Measurements from ENCODE around the gene SPATA31C2.
"Not testable (repeated sequence)": the region's sequence is repeated elsewhere in the genome, so short reads cannot be mapped to it uniquely, and the experiment has no call there.

Gene SPATA31C2

DNA sequence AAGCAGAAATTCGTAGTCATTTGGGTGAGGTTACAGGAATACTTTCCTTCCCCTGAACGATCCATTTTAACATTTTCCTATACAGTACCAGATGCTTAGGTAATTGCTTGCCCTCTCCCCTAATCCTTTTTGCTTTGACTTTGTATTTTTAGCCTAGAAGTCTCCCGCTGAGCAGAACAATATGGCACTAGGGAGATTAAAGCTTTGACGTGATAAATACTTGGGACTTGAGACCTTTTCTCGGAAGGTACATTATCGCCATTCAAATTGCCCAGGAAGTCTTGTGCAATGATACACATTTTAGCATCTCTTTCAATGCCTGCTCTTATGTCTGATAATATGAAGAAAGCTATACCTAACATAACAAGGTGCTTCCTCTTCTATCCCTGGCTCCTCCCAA, 22.9 kb upstream of the SPATA31C2 start:
- no peak for TF ChIP-seq EZH2phosphoT487 (conservative IDR thresholded peaks at IDR 0.05; ENCODE audit: low read length)
- no peak for TF ChIP-seq CTCF (IDR thresholded peaks at IDR 0.05; ENCODE audit: insufficient read depth, low read length, poor library complexity, severe bottlenecking)
- no peak overlapping the region for H3K4me2 ChIP-seq (ENCODE audit: low read depth, low read length, poor library complexity, severe bottlenecking)

GRCh38 chr9:88143957-88144625, 5.8 kb upstream of the SPATA31C2 start:
- no peaks in the 10 kb centered on the region for H3K9me3 ChIP-seq (ENCODE audit: insufficient read depth, low read length)
- H3K4me2 ChIP-seq (ENCODE audit: low read depth, low read length, poor library complexity, severe bottlenecking): no peak overlapping the region
- H3K9ac ChIP-seq (ENCODE audit: low read length): no peak overlapping the region
- no peak overlapping the region for H3K27ac ChIP-seq (ENCODE audit: low read depth, low read length)
- no peaks in the 10 kb centered on the region for H3F3A ChIP-seq (ENCODE audit: insufficient read depth)
- H4K20me1 ChIP-seq (ENCODE audit: low read depth, low read length): no peaks in the 10 kb centered on the region
- no peaks in the 10 kb centered on the region for H3K79me2 ChIP-seq (ENCODE audit: insufficient read depth, low read length)
- no peaks in the 10 kb centered on the region for H3K9me2 ChIP-seq (replicated peaks; ENCODE audit: insufficient read depth, low read length)
- no peak for TF ChIP-seq EZH2phosphoT487 (conservative IDR thresholded peaks at IDR 0.05; ENCODE audit: low read length)
- no peaks in the 10 kb centered on the region for H3K27me3 ChIP-seq (ENCODE audit: low read length)
- H3K36me3 ChIP-seq (ENCODE audit: low read length): no peaks in the 10 kb centered on the region
- no peak overlapping the region for H3K4me3 ChIP-seq (ENCODE audit: insufficient read depth, low read length, poor library complexity, severe bottlenecking)
- H2AFZ ChIP-seq (ENCODE audit: low read depth, low read length, severe bottlenecking): no peak overlapping the region

More for the DNA sequence above, 22.9 kb upstream of the SPATA31C2 start:
- no peaks in the 10 kb centered on the region for H3K9me3 ChIP-seq (ENCODE audit: insufficient read depth, low read length)
- no peak overlapping the region for H3K27ac ChIP-seq (ENCODE audit: low read depth, low read length)
- no peaks in the 10 kb centered on the region for H4K20me1 ChIP-seq (ENCODE audit: low read depth, low read length)
- no peaks in the 10 kb centered on the region for H3K27me3 ChIP-seq (ENCODE audit: low read length)
- H3K36me3 ChIP-seq (ENCODE audit: low read length): no peaks in the 10 kb centered on the region
- no peak overlapping the region for H2AFZ ChIP-seq (ENCODE audit: low read depth, low read length, severe bottlenecking)
- no peaks in the 10 kb centered on the region for H3K79me2 ChIP-seq (ENCODE audit: insufficient read depth, low read length)
- no peak overlapping the region for H3K9ac ChIP-seq (ENCODE audit: low read length)
- no peaks in the 10 kb centered on the region for H3F3A ChIP-seq (ENCODE audit: insufficient read depth)
- no peak overlapping the region for H3K4me3 ChIP-seq (ENCODE audit: insufficient read depth, low read length, poor library complexity, severe bottlenecking)
- no peaks in the 10 kb centered on the region for H3K9me2 ChIP-seq (replicated peaks; ENCODE audit: insufficient read depth, low read length)

- no peaks in the 10 kb centered on the region for H3K27me3 ChIP-seq (ENCODE audit: low read length)
- H3K9me2 ChIP-seq (replicated peaks; ENCODE audit: insufficient read depth, low read length): no peaks in the 10 kb centered on the region
- H3K4me2 ChIP-seq (ENCODE audit: low read depth, low read length, poor library complexity, severe bottlenecking): no peak overlapping the region
- no peak overlapping the region for H3K4me3 ChIP-seq (ENCODE audit: insufficient read depth, low read length, poor library complexity, severe bottlenecking)
- H4K20me1 ChIP-seq (ENCODE audit: low read depth, low read length): no peaks in the 10 kb centered on the region
- no peak overlapping the region for H3K27ac ChIP-seq (ENCODE audit: low read depth, low read length)
- no peaks in the 10 kb centered on the region for H3K36me3 ChIP-seq (ENCODE audit: low read length)
- no peak for TF ChIP-seq EZH2phosphoT487 (conservative IDR thresholded peaks at IDR 0.05; ENCODE audit: low read length)
- no peak for TF ChIP-seq CTCF (IDR thresholded peaks at IDR 0.05; ENCODE audit: insufficient read depth, low read length, poor library complexity, severe bottlenecking)
- H2AFZ ChIP-seq (ENCODE audit: low read depth, low read length, severe bottlenecking): no peak overlapping the region
- H3F3A ChIP-seq (ENCODE audit: insufficient read depth): no peaks in the 10 kb centered on the region
- no peaks in the 10 kb centered on the region for H3K9me3 ChIP-seq (ENCODE audit: insufficient read depth, low read length)
- H3K9ac ChIP-seq (ENCODE audit: low read length): no peak overlapping the region
- H3K79me2 ChIP-seq (ENCODE audit: insufficient read depth, low read length): no peaks in the 10 kb centered on the region
Observed at GRCh38 chr9:88143179-88143578, 4.9 kb upstream of the SPATA31C2 start.

DNA sequence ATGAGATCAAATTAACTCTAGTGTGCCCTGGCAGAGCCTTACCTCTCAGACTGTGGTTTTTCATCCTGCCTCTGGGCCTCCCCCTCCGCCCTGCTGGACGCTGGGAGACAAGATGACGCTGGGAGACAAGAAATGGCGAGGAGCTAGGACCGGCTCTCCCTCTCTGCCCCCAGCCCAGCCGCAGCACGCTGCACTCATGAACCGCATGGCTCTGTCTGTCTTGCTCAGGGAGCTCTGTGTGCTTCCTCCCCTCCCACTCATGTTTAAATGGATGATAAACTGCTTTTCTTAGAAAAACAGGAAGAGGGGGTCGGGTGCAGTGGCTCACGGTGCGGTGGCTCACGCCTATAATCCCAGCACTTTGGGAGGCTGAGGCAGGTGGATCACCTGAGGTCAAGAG, 4.7 kb downstream of the SPATA31C2 start:
- H3K4me3 ChIP-seq (ENCODE audit: insufficient read depth, low read length, poor library complexity, severe bottlenecking); H2AFZ ChIP-seq (ENCODE audit: low read depth, low read length, severe bottlenecking); H3K9me2 ChIP-seq (replicated peaks; ENCODE audit: insufficient read depth, low read length); H4K20me1 ChIP-seq (ENCODE audit: low read depth, low read length); H3K79me2 ChIP-seq (ENCODE audit: insufficient read depth, low read length); H3K9ac ChIP-seq (ENCODE audit: low read length); H3K36me3 ChIP-seq (ENCODE audit: low read length); H3F3A ChIP-seq (ENCODE audit: insufficient read depth); H3K27me3 ChIP-seq (ENCODE audit: low read length); H3K9me3 ChIP-seq (ENCODE audit: insufficient read depth, low read length); H3K4me2 ChIP-seq (ENCODE audit: low read depth, low read length, poor library complexity, severe bottlenecking); H3K27ac ChIP-seq (ENCODE audit: low read depth, low read length): not testable (repeated sequence)

DNA sequence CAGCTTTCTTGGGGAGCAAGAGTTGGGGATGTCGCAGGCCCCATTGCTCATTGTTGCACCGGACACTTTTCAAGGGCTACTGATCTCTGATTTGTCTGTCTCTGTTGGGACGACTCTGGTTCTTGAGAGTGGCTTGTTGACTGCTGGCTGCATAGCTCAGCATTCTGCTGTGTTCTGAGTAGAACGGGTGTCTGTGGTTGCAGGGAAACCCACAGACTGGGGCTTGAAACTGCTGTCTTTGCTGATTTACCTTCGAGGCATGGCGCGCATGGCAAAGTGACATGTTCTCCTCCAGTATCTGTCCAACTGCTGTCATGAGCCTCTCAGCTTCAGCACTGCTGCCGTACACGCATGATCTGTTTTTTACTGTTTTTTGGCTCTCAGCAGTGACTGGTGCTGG, 8.7 kb downstream of the SPATA31C2 start:
- not testable (repeated sequence) for H3K9me2 ChIP-seq (replicated peaks; ENCODE audit: insufficient read depth, low read length); H3K4me2 ChIP-seq (ENCODE audit: low read depth, low read length, poor library complexity, severe bottlenecking); H3F3A ChIP-seq (ENCODE audit: insufficient read depth); H3K79me2 ChIP-seq (ENCODE audit: insufficient read depth, low read length); H4K20me1 ChIP-seq (ENCODE audit: low read depth, low read length); H3K27me3 ChIP-seq (ENCODE audit: low read length); H2AFZ ChIP-seq (ENCODE audit: low read depth, low read length, severe bottlenecking); H3K4me3 ChIP-seq (ENCODE audit: insufficient read depth, low read length, poor library complexity, severe bottlenecking); H3K36me3 ChIP-seq (ENCODE audit: low read length); H3K9ac ChIP-seq (ENCODE audit: low read length); H3K9me3 ChIP-seq (ENCODE audit: insufficient read depth, low read length); H3K27ac ChIP-seq (ENCODE audit: low read depth, low read length)

GRCh38 chr9:88127700-88128300, 10.5 kb downstream of the SPATA31C2 start:
- H3K4me3 ChIP-seq (ENCODE audit: insufficient read depth, low read length, poor library complexity, severe bottlenecking); H2AFZ ChIP-seq (ENCODE audit: low read depth, low read length, severe bottlenecking); H3K79me2 ChIP-seq (ENCODE audit: insufficient read depth, low read length); H3F3A ChIP-seq (ENCODE audit: insufficient read depth); H3K27me3 ChIP-seq (ENCODE audit: low read length); H3K4me2 ChIP-seq (ENCODE audit: low read depth, low read length, poor library complexity, severe bottlenecking); H3K9me3 ChIP-seq (ENCODE audit: insufficient read depth, low read length); H3K9ac ChIP-seq (ENCODE audit: low read length); H4K20me1 ChIP-seq (ENCODE audit: low read depth, low read length); H3K36me3 ChIP-seq (ENCODE audit: low read length); H3K27ac ChIP-seq (ENCODE audit: low read depth, low read length); H3K9me2 ChIP-seq (replicated peaks; ENCODE audit: insufficient read depth, low read length): not testable (repeated sequence)

Measured in SU-DHL-6 (cell line).